Endothelial cell of umbilical vein (primary cell): ENCODE results near the gene STRIP2. TPM values are rescaled to one million over a fixed set of nuclear protein-coding genes. Genes with fewer than 3 reads are reported as not detected.

Experiments used
- BruUV-seq: library from RNA; stranded (reverse); fragments of 400-500 nt; replicated peaks from 2 replicates; lab custom pipeline; 2021; lab: Mats Ljungman, UMichigan
- CTCF ChIA-PET: fragments of 300-600, 350-600 bp; sonication (Branson Sonifier 250); formaldehyde crosslinking; loops from one replicate; lab custom pipeline; 2021; ENCODE audit warnings: antibody characterized with exemption, inconsistent platforms; lab: Charles Lee
- POLR2A ChIA-PET: fragments of 300-600, 350-600 bp; sonication (Branson Sonifier 250); formaldehyde crosslinking; loops from one replicate; lab custom pipeline; 2021; ENCODE audit warnings: antibody characterized with exemption, inconsistent platforms; lab: Charles Lee
- DNase-seq: peaks from one replicate; pipeline ENCODE4 v3.0.0-alpha.2; 2011; ENCODE audit warnings: low read depth, low spot score
- FAIRE-seq: peaks from 2 replicates; lab custom pipeline; 2011; peaks lifted over from hg19 to GRCh38; lab: Jason Lieb, UNC
- H2AFZ ChIP-seq: 2 replicates; pipeline ENCODE4 v1.6.0; 2012; ENCODE audit warnings: low read depth, low read length, control low read depth, inconsistent platforms
- H3K27ac ChIP-seq: 2 replicates; pipeline ENCODE4 v1.5.1; 2011; ENCODE audit warnings: low read depth, mild to moderate bottlenecking, control low read depth, low read length, moderate library complexity; ENCODE audit not compliant: insufficient read depth
- H3K27me3 ChIP-seq, 2 experiments: 2 replicates each; pipeline versions ENCODE4 v1.6.0 to v1.6.1; 2011; ENCODE audit warnings: low read length in 2 of 2, mixed read lengths in 1 of 2; ENCODE audit not compliant: control insufficient read depth in 2 of 2, insufficient read depth in 2 of 2
- H3K36me3 ChIP-seq, 2 experiments: 2 replicates in 1 of 2; 3 replicates in 1 of 2; pipeline ENCODE4 v1.5.1; 2011; ENCODE audit warnings: low read length in 2 of 2, mild to moderate bottlenecking in 1 of 2, moderate library complexity in 1 of 2; ENCODE audit not compliant: control insufficient read depth in 2 of 2, insufficient read depth in 2 of 2; ENCODE audit errors: extremely low read depth in 1 of 2
- H3K4me1 ChIP-seq: 3 replicates; pipeline ENCODE4 v1.5.1; 2011; ENCODE audit warnings: mild to moderate bottlenecking, low read length; ENCODE audit not compliant: control insufficient read depth, insufficient read depth; ENCODE audit errors: extremely low read depth
- H3K4me2 ChIP-seq: 2 replicates; pipeline ENCODE4 v1.6.1; 2011; ENCODE audit warnings: low read length, control low read depth, mixed read lengths; ENCODE audit not compliant: insufficient read depth
- H3K4me3 ChIP-seq, 3 experiments: fragments of 200-600 bp in 1 of 3; sonication (generic), shearing (Covaris generic) in 1 of 3; replicated peaks in 1 of 3; 2 replicates each; pipeline ENCODE4 v1.5.1; 2011 to 2016; ENCODE audit warnings: control low read depth in 3 of 3, low read length in 3 of 3, mild to moderate bottlenecking in 2 of 3, inconsistent platforms in 1 of 3, low read depth in 1 of 3, moderate library complexity in 1 of 3; ENCODE audit not compliant: insufficient read depth in 1 of 3
- H3K79me2 ChIP-seq: 2 replicates; pipeline ENCODE4 v1.6.0; 2012; ENCODE audit warnings: low read length, inconsistent platforms; ENCODE audit not compliant: control insufficient read depth, insufficient read depth
- H3K9ac ChIP-seq: replicated peaks from 2 replicates; pipeline ENCODE3; 2011; ENCODE audit warnings: low read length, control low read depth; ENCODE audit not compliant: insufficient read depth; ENCODE audit errors: extremely low read depth
- H3K9me1 ChIP-seq: replicated peaks from 3 replicates; pipeline ENCODE4 v1.6.0; 2011; ENCODE audit warnings: mild to moderate bottlenecking, low read length; ENCODE audit not compliant: control insufficient read depth, insufficient read depth; ENCODE audit errors: extremely low read depth
- H3K9me3 ChIP-seq: replicated peaks from 2 replicates; pipeline ENCODE4 v1.5.1; 2012; ENCODE audit warnings: low read length, inconsistent platforms; ENCODE audit not compliant: control insufficient read depth, insufficient read depth
- H4K20me1 ChIP-seq: replicated peaks from 2 replicates; pipeline ENCODE3; 2011; ENCODE audit warnings: mild to moderate bottlenecking, low read length; ENCODE audit not compliant: control insufficient read depth, insufficient read depth; ENCODE audit errors: extremely low read depth
- GATA2 ChIP-seq: IDR thresholded peaks from 2 replicates; pipeline ENCODE4 v1.7.0; 2011; ENCODE audit warnings: low read depth, mild to moderate bottlenecking, moderate library complexity, mixed read lengths, low read length; ENCODE audit not compliant: insufficient read length, insufficient read depth
- JUN ChIP-seq: IDR thresholded peaks from 2 replicates; pipeline ENCODE4 v1.6.1; 2011; ENCODE audit warnings: borderline replicate concordance, low read depth; ENCODE audit not compliant: insufficient read length, insufficient read depth
- MYC ChIP-seq: IDR thresholded peaks from one replicate; pipeline ENCODE4 v1.6.1; 2011; ENCODE audit warnings: mild to moderate bottlenecking, low read depth, low read length
- POLR2A ChIP-seq: IDR thresholded peaks from 2 replicates; pipeline ENCODE4 v1.6.1; 2012; ENCODE audit warnings: low read depth, mild to moderate bottlenecking, control low read depth, low read length
- dilution Hi-C: fragments of 300-500 bp; cut with MboI; formaldehyde crosslinking; loops from one replicate; pipeline ENCODE4 v1.15.0; 2019; ENCODE audit warnings: low sequenced_read_pairs; ENCODE audit not compliant: extremely low pct_ligation_motif_present
- intact Hi-C: fragments of 100-400 bp; cut with micrococcal nuclease; formaldehyde crosslinking; loops from one replicate; pipeline ENCODE4 v1.10.0; 2022
- polyA plus RNA-seq, 4 experiments: library from polyadenylated mRNA; depleted of rRNA in 3 of 4; stranded (reverse) in 3 of 4; unstranded in 1 of 4; fragments of >200 nt; gene quantifications; 2 replicates each; pipeline versions ENCODE4 v1.2.1 to v1.2.3, GENCODE V29; 2011 to 2012; ENCODE audit warnings: missing spikeins in 1 of 4
- total RNA-seq: library from RNA; stranded (reverse); gene quantifications from 2 replicates; pipeline ENCODE4 v1.2.3, GENCODE V29; 2021
- TF ChIP-seq, protein P1 (sequence below), 2 donors: IDR thresholded peaks; 1 replicate in 1 of 2; 2 replicates in 1 of 2; pipeline ENCODE4 v1.5.1; 2011; ENCODE audit warnings: low read length in 2 of 2, mild to moderate bottlenecking in 2 of 2, moderate library complexity in 2 of 2, control low read depth in 1 of 2, inconsistent platforms in 1 of 2, low read depth in 1 of 2; ENCODE audit not compliant: insufficient read depth in 1 of 2; ENCODE audit errors: extremely low read depth in 1 of 2

STRIP2 gene
- total and polyA plus RNA-seq, 2 donors (not counting 3 experiments of a cell fraction or from before 2014, with no cell fraction given) = 3.4 to 10.0 TPM

DNA sequence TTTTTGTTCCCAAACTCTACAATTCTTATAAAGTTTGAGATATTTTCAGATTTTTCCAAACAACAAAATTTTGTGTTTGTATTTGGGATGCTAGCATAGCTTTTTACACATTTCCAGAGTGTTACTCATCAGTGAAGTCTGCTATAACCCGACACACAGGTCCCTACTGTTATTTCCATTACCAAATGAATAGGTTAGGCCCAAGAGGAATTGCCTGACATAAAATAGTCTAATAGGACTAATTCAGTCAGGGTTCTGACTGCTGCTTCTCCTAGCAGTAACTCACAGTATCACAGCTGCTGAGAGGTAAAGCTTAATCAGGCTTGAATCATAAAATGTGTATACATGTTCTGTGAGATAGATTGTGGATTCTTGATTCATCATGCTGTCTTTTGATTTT lies 49.1 kb upstream of the STRIP2 start:
- FAIRE-seq = no peak

DNA sequence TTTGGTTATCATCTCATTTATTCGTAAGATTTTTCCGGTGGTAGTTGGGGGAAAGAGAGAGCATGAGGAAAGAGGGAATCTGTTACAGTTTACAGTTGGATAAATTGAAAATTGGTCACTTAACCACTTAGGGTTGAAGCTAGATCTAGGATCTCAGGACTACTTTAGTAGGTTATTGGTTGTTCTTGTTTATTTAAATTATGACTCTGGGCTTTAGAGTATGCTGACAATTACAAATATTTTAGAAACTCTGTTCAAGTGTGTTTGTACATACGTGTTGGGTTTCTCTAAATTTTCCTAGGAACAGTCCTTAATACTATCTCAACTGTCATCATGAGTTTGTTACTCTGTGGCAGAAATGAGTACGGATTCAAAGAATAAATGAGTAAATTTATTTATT lies 48.6 kb upstream of the STRIP2 start:
- no peaks in the 10 kb centered on the region for H3K4me1 ChIP-seq
- FAIRE-seq (no peak), DNase-seq (no peak)
- no peaks in the 10 kb centered on the region for H3K9me3 ChIP-seq
- BruUV-seq = no TSS peak
- H3K9me1 ChIP-seq = no peaks in the 10 kb centered on the region
- CTCF ChIA-PET = interaction anchor here (1.0 to 1.2 kb wide), 2 partner anchors 9 to 43 kb away, joined by 3 to 4 read pairs; no protein-coding TSS in a partner anchor
- H4K20me1 ChIP-seq = no peaks in the 10 kb centered on the region
- H3K9ac ChIP-seq = no peak overlapping the region
- H3K4me3 ChIP-seq = no peak overlapping the region
- TF ChIP-seq JUN (no peak), GATA2 (no peak), MYC (no peak)
- TF ChIP-seq, protein P1, sequence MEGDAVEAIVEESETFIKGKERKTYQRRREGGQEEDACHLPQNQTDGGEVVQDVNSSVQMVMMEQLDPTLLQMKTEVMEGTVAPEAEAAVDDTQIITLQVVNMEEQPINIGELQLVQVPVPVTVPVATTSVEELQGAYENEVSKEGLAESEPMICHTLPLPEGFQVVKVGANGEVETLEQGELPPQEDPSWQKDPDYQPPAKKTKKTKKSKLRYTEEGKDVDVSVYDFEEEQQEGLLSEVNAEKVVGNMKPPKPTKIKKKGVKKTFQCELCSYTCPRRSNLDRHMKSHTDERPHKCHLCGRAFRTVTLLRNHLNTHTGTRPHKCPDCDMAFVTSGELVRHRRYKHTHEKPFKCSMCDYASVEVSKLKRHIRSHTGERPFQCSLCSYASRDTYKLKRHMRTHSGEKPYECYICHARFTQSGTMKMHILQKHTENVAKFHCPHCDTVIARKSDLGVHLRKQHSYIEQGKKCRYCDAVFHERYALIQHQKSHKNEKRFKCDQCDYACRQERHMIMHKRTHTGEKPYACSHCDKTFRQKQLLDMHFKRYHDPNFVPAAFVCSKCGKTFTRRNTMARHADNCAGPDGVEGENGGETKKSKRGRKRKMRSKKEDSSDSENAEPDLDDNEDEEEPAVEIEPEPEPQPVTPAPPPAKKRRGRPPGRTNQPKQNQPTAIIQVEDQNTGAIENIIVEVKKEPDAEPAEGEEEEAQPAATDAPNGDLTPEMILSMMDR (IDR thresholded peaks at IDR 0.05; ENCODE audit: extremely low read depth in 1 of 2, insufficient read depth in 1 of 2, low read depth in 1 of 2, low read length in 2 of 2) = no peak
- intact Hi-C loops (no loop called here), dilution Hi-C loops (no loop called here)
- no peaks in the 10 kb centered on the region for H3K79me2 ChIP-seq
- no peaks in the 10 kb centered on the region for H3K36me3 ChIP-seq
- no peak overlapping the region for H3K4me2 ChIP-seq
- no peak overlapping the region for H2AFZ ChIP-seq
- H3K27ac ChIP-seq = no peak overlapping the region
- no peaks in the 10 kb centered on the region for H3K27me3 ChIP-seq
- POLR2A ChIA-PET = no interaction called here

More for the DNA sequence above, 49.1 kb upstream of the STRIP2 start:
- CTCF ChIA-PET = interaction anchor here (1.0 to 1.2 kb wide), 2 partner anchors 9 to 42 kb away, joined by 3 to 4 read pairs; no protein-coding TSS in a partner anchor
- Histone ChIP-seq H3K9me1 (no peaks in the 10 kb centered on the region), H3K27ac (no peak overlapping the region), H3K27me3 (no peaks in the 10 kb centered on the region), H3K36me3 (no peaks in the 10 kb centered on the region), H3K9me3 (no peaks in the 10 kb centered on the region), H3K4me1 (no peaks in the 10 kb centered on the region), H2AFZ (no peak overlapping the region), H3K4me3 (no peak overlapping the region), H4K20me1 (no peaks in the 10 kb centered on the region), H3K79me2 (no peaks in the 10 kb centered on the region), H3K9ac (no peak overlapping the region), H3K4me2 (no peak overlapping the region)
- intact Hi-C loops (no loop called here), dilution Hi-C loops (no loop called here)
- no peak for DNase-seq
- no peak for TF ChIP-seq POLR2A
- no TSS peak for BruUV-seq
- POLR2A ChIA-PET = no interaction called here
